ENCODE measurements around the gene MRPL21.

DNA sequence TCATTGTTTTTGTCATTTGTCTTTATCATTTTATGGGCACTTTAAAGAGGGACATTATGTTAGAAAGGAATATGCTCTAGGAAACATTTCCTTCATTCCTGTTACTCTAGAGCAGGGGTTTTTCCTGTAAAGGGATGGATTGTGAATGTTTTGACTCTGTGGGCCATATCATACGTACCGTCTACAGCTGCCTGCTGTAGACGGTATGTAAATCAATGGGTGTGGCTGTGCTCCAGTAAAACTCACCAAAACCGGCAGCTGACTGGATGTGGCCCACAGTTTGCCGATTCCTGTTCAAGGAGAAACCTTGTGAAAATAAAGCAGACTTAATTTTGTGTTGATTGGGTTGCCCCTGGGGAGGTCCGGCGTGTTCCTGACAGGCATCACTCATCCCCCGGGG, 7.3 kb upstream of the MRPL21 start:
- no peak for TF ChIP-seq CTCF (IDR thresholded peaks at IDR 0.05; ENCODE audit: low read length)
- no peak for TF ChIP-seq EZH2 (IDR thresholded peaks at IDR 0.05; ENCODE audit: borderline replicate concordance, low read length)
